ENCODE measurements around the gene PTDSS2. TPM values are rescaled to one million over a fixed set of nuclear protein-coding genes. Genes with fewer than 3 reads are reported as not detected.

PTDSS2 gene
- total and polyA plus RNA-seq, 2 of the 13 experiments (the other 11 are each of a cell fraction or from before 2014, with no cell fraction given) = 21.7 to 26.4 TPM

DNA sequence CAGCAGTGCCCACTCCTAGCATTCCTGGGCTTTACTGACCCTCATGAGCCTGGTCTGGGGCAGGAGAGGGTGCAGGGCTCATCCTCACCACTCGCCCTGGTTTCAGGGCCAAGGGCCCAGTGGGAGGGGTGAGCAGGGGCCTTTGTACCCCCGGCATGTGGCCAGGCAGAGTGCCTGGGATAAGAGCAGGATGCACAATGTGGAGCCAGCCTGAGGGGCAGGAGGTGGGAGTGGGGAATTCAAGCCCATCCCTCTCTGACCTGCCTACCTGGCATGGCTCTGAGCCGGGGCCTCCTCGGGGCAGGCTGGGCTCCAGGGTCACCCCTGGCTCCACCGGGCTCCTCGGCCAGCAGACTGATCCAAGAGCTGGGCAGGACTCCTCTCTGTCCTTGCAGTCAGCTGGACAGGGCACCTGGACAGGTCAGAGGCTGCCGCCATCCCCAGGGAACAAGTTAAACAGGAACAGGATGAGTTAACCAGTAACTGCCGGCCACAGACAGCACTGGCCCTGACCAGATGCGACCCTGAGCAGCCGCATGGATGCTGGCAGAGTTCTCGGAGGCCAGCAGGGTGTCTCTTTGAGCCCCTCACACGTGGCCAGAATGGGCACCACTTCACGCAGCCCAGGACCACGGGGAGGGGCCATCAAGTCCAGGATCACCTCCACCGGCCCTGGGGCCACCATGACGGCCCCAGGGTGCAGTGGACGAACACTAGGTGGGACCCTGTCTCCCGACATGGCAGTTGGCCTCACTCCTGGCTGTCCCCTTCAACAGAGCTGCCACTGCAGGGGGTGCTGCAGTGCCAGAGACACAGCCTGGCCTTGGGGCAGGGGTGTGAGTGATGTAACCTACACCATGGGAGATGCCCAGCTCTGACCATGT is 40.2 kb upstream of the PTDSS2 start (continued):
- TF ChIP-seq, protein P1, sequence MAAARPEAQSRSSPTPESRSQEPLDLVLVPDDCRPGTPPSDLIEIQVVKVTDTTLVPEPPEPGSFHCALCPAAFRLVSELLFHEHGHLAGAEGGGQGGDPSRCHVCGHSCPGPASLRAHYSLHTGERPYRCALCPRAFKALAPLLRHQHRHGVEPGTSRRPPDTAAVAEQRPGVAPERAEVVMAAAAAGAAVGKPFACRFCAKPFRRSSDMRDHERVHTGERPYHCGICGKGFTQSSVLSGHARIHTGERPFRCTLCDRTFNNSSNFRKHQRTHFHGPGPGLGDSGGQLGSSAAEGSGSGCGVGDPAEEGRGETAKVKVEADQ (CRISPR knock-in tag; IDR thresholded peaks at IDR 0.05; ENCODE audit: borderline replicate concordance) = no peak
- TF ChIP-seq RORA (CRISPR knock-in tag; IDR thresholded peaks at IDR 0.05) (no peak), RFX1 (IDR thresholded peaks at IDR 0.05) (no peak), ELF1 (CRISPR knock-in tag; IDR thresholded peaks at IDR 0.05) (no peak), STAT5B (CRISPR knock-in tag; IDR thresholded peaks at IDR 0.05) (no peak), MTF2 (CRISPR knock-in tag; IDR thresholded peaks at IDR 0.05; ENCODE audit: borderline replicate concordance) (no peak), TSC22D2 (CRISPR knock-in tag; IDR thresholded peaks at IDR 0.05; ENCODE audit: borderline replicate concordance) (no peak), SMAD3 (CRISPR knock-in tag; IDR thresholded peaks at IDR 0.05) (no peak), KDM1A (CRISPR knock-in tag; IDR thresholded peaks at IDR 0.05) (no peak), MTA3 (CRISPR knock-in tag; IDR thresholded peaks at IDR 0.05) (no peak), ZNF501 (CRISPR knock-in tag; IDR thresholded peaks at IDR 0.05) (peak; percentile 51; the same call in 1 of the 2 replicates), SIN3B (IDR thresholded peaks at IDR 0.05; ENCODE audit: low read length) (no peak), ZSCAN9 (CRISPR knock-in tag; IDR thresholded peaks at IDR 0.05; ENCODE audit: borderline replicate concordance) (0 out of 2 replicates have a peak, but pooled peaks have one; percentile 48), HMGA1 (CRISPR knock-in tag; conservative IDR thresholded peaks at IDR 0.05) (no peak), CENPT (CRISPR knock-in tag; IDR thresholded peaks at IDR 0.05; ENCODE audit: low read depth) (peak; percentile 52; the same call in 1 of the 2 replicates), SOX6 (IDR thresholded peaks at IDR 0.05) (no peak), SOX6 (CRISPR knock-in tag; IDR thresholded peaks at IDR 0.05) (peak; percentile 58)
- TF ChIP-seq, protein P2, sequence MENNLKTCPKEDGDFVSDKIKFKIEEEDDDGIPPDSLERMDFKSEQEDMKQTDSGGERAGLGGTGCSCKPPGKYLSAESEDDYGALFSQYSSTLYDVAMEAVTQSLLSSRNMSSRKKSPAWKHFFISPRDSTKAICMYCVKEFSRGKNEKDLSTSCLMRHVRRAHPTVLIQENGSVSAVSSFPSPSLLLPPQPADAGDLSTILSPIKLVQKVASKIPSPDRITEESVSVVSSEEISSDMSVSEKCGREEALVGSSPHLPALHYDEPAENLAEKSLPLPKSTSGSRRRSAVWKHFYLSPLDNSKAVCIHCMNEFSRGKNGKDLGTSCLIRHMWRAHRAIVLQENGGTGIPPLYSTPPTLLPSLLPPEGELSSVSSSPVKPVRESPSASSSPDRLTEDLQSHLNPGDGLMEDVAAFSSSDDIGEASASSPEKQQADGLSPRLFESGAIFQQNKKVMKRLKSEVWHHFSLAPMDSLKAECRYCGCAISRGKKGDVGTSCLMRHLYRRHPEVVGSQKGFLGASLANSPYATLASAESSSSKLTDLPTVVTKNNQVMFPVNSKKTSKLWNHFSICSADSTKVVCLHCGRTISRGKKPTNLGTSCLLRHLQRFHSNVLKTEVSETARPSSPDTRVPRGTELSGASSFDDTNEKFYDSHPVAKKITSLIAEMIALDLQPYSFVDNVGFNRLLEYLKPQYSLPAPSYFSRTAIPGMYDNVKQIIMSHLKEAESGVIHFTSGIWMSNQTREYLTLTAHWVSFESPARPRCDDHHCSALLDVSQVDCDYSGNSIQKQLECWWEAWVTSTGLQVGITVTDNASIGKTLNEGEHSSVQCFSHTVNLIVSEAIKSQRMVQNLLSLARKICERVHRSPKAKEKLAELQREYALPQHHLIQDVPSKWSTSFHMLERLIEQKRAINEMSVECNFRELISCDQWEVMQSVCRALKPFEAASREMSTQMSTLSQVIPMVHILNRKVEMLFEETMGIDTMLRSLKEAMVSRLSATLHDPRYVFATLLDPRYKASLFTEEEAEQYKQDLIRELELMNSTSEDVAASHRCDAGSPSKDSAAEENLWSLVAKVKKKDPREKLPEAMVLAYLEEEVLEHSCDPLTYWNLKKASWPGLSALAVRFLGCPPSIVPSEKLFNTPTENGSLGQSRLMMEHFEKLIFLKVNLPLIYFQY (CRISPR knock-in tag; IDR thresholded peaks at IDR 0.05; ENCODE audit: borderline replicate concordance) = no peak
- TF ChIP-seq, protein P3, sequence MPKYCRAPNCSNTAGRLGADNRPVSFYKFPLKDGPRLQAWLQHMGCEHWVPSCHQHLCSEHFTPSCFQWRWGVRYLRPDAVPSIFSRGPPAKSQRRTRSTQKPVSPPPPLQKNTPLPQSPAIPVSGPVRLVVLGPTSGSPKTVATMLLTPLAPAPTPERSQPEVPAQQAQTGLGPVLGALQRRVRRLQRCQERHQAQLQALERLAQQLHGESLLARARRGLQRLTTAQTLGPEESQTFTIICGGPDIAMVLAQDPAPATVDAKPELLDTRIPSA (CRISPR knock-in tag; IDR thresholded peaks at IDR 0.05; ENCODE audit: borderline replicate concordance) = no peak
- TF ChIP-seq, protein P4, sequence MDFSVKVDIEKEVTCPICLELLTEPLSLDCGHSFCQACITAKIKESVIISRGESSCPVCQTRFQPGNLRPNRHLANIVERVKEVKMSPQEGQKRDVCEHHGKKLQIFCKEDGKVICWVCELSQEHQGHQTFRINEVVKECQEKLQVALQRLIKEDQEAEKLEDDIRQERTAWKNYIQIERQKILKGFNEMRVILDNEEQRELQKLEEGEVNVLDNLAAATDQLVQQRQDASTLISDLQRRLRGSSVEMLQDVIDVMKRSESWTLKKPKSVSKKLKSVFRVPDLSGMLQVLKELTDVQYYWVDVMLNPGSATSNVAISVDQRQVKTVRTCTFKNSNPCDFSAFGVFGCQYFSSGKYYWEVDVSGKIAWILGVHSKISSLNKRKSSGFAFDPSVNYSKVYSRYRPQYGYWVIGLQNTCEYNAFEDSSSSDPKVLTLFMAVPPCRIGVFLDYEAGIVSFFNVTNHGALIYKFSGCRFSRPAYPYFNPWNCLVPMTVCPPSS (IDR thresholded peaks at IDR 0.05) = no peak
- TF ChIP-seq, protein P5, sequence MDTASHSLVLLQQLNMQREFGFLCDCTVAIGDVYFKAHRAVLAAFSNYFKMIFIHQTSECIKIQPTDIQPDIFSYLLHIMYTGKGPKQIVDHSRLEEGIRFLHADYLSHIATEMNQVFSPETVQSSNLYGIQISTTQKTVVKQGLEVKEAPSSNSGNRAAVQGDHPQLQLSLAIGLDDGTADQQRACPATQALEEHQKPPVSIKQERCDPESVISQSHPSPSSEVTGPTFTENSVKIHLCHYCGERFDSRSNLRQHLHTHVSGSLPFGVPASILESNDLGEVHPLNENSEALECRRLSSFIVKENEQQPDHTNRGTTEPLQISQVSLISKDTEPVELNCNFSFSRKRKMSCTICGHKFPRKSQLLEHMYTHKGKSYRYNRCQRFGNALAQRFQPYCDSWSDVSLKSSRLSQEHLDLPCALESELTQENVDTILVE (CRISPR knock-in tag; IDR thresholded peaks at IDR 0.05) = 0 out of 2 replicates have a peak, but pooled peaks have one; percentile 33
- TF ChIP-seq, protein P6, sequence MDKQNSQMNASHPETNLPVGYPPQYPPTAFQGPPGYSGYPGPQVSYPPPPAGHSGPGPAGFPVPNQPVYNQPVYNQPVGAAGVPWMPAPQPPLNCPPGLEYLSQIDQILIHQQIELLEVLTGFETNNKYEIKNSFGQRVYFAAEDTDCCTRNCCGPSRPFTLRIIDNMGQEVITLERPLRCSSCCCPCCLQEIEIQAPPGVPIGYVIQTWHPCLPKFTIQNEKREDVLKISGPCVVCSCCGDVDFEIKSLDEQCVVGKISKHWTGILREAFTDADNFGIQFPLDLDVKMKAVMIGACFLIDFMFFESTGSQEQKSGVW (CRISPR knock-in tag; IDR thresholded peaks at IDR 0.05; ENCODE audit: borderline replicate concordance) = no peak
